ENCODE results near the gene RAB20. TPM values are rescaled to one million over a fixed set of nuclear protein-coding genes. Genes with fewer than 3 reads are reported as not detected.
"Not testable (repeated sequence)": the region's sequence is repeated elsewhere in the genome, so short reads cannot be mapped to it uniquely, and the experiment has no call there.

RAB20 gene
- total RNA-seq, 1 donor from 2014 or later, result 2.6 TPM

- H3K36me3 ChIP-seq (ENCODE audit: insufficient read depth, low read length), result no peaks in the 10 kb centered on the region
- no peaks in the 10 kb centered on the region for H3K4me1 ChIP-seq (ENCODE audit: insufficient read depth, low read length)
- FAIRE-seq (no peak), DNase-seq (ENCODE audit: low read depth) (no peak)
- Mint-ChIP-seq H3K9me3 (ENCODE audit: unreplicated experiment) (peaks cover 3% of the 10 kb centered on the region), H3K36me3 (ENCODE audit: low read depth, unreplicated experiment) (peaks cover 2% of the 10 kb centered on the region), H3K4me3 (ENCODE audit: unreplicated experiment) (no peak overlapping the region), H3K4me1 (ENCODE audit: low read depth, unreplicated experiment) (peaks cover 6% of the 10 kb centered on the region), H3K27me3 (ENCODE audit: low read depth, unreplicated experiment) (peaks cover 34% of the 10 kb centered on the region), H3K27ac (ENCODE audit: unreplicated experiment) (no peak overlapping the region)
- no peak for TF ChIP-seq EZH2 (IDR thresholded peaks at IDR 0.05; ENCODE audit: insufficient read depth, low read length)
- no peak for TF ChIP-seq CTCF (IDR thresholded peaks at IDR 0.05; ENCODE audit: insufficient read depth, low read depth, low read length)
- H3K9me3 ChIP-seq (ENCODE audit: insufficient read depth, low read depth, low read length), result no peaks in the 10 kb centered on the region
- H3K9ac ChIP-seq (ENCODE audit: low read length), result no peak overlapping the region
- no peaks in the 10 kb centered on the region for H3K79me2 ChIP-seq (ENCODE audit: insufficient read depth, low read length)
- peaks cover 17% of the 10 kb centered on the region for H3K27me3 ChIP-seq (ENCODE audit: insufficient read depth, low read length)
- H2AFZ ChIP-seq (ENCODE audit: low read depth, low read length), result no peak overlapping the region
- H4K20me1 ChIP-seq (ENCODE audit: insufficient read depth, low read length), result no peaks in the 10 kb centered on the region
- no peak overlapping the region for H3K4me3 ChIP-seq (ENCODE audit: insufficient read depth, low read depth, low read length)
- no peak overlapping the region for H3K4me2 ChIP-seq (ENCODE audit: low read length)
- no peak overlapping the region for H3K27ac ChIP-seq (ENCODE audit: low read depth, low read length)
Observed at GRCh38 chr13:110571896-110572777, 10.6 kb upstream of the RAB20 start.

- H3K9me3 Mint-ChIP-seq (ENCODE audit: unreplicated experiment), result peaks cover 3% of the 10 kb centered on the region
- H3K27ac Mint-ChIP-seq (ENCODE audit: unreplicated experiment), result no peak overlapping the region
- H3K36me3 Mint-ChIP-seq (ENCODE audit: low read depth, unreplicated experiment), result peaks cover 2% of the 10 kb centered on the region
- H3K4me1 Mint-ChIP-seq (ENCODE audit: low read depth, unreplicated experiment), result peaks cover 4% of the 10 kb centered on the region
- Histone ChIP-seq H3K36me3 (ENCODE audit: insufficient read depth, low read length) (no peaks in the 10 kb centered on the region), H3K9me3 (ENCODE audit: insufficient read depth, low read depth, low read length) (no peaks in the 10 kb centered on the region), H3K27ac (ENCODE audit: low read depth, low read length) (no peak overlapping the region), H2AFZ (ENCODE audit: low read depth, low read length) (no peak overlapping the region), H3K79me2 (ENCODE audit: insufficient read depth, low read length) (no peaks in the 10 kb centered on the region), H3K4me2 (ENCODE audit: low read length) (no peak overlapping the region), H4K20me1 (ENCODE audit: insufficient read depth, low read length) (no peaks in the 10 kb centered on the region), H3K27me3 (ENCODE audit: insufficient read depth, low read length) (peaks cover 17% of the 10 kb centered on the region), H3K9ac (ENCODE audit: low read length) (no peak overlapping the region), H3K4me1 (ENCODE audit: insufficient read depth, low read length) (no peaks in the 10 kb centered on the region), H3K4me3 (ENCODE audit: insufficient read depth, low read depth, low read length) (no peak overlapping the region)
- DNase-seq (ENCODE audit: low read depth) (no peak), FAIRE-seq (no peak)
- H3K27me3 Mint-ChIP-seq (ENCODE audit: low read depth, unreplicated experiment), result peaks cover 28% of the 10 kb centered on the region
- TF ChIP-seq CTCF (IDR thresholded peaks at IDR 0.05; ENCODE audit: insufficient read depth, low read depth, low read length) (no peak), EZH2 (IDR thresholded peaks at IDR 0.05; ENCODE audit: insufficient read depth, low read length) (no peak)
- no peak overlapping the region for H3K4me3 Mint-ChIP-seq (ENCODE audit: unreplicated experiment)
Observed at GRCh38 chr13:110570886-110571285, 9.4 kb upstream of the RAB20 start.

- not testable (repeated sequence) for H3K36me3 ChIP-seq (ENCODE audit: insufficient read depth, low read length); DNase-seq (ENCODE audit: low read depth); H3K9me3 ChIP-seq (ENCODE audit: insufficient read depth, low read depth, low read length); H3K4me1 ChIP-seq (ENCODE audit: insufficient read depth, low read length); H3K4me2 ChIP-seq (ENCODE audit: low read length); H3K36me3 Mint-ChIP-seq (ENCODE audit: low read depth, unreplicated experiment); H2AFZ ChIP-seq (ENCODE audit: low read depth, low read length); H3K27ac ChIP-seq (ENCODE audit: low read depth, low read length); H3K4me3 Mint-ChIP-seq (ENCODE audit: unreplicated experiment); H3K9ac ChIP-seq (ENCODE audit: low read length); H3K4me3 ChIP-seq (ENCODE audit: insufficient read depth, low read depth, low read length); H3K9me3 Mint-ChIP-seq (ENCODE audit: unreplicated experiment); H4K20me1 ChIP-seq (ENCODE audit: insufficient read depth, low read length); H3K4me1 Mint-ChIP-seq (ENCODE audit: low read depth, unreplicated experiment); FAIRE-seq; H3K79me2 ChIP-seq (ENCODE audit: insufficient read depth, low read length)
- H3K27ac Mint-ChIP-seq (ENCODE audit: unreplicated experiment), result peak overlapping the region; percentile 71
- H3K27me3 Mint-ChIP-seq (ENCODE audit: low read depth, unreplicated experiment), result peaks cover 24% of the 10 kb centered on the region
- H3K27me3 ChIP-seq (ENCODE audit: insufficient read depth, low read length), result peaks cover 17% of the 10 kb centered on the region
Observed at GRCh38 chr13:110569962-110570361, 8.4 kb upstream of the RAB20 start.

Measured in astrocyte (in vitro differentiated cells and primary cell).